Activated CD4-positive, alpha-beta T cell treated with anti-CD3 and anti-CD28 coated beads for 36 hours (primary cell): ENCODE results near the gene GCM1. TPM values are rescaled to one million over a fixed set of nuclear protein-coding genes. Genes with fewer than 3 reads are reported as not detected.

Experiments
- ATAC-seq: fragments of 200-7000 bp; cut with Tn5 transposase; one replicate; pipeline ENCODE4 v1.10.0; 2021; ENCODE audit warnings: mild to moderate bottlenecking, moderate library complexity
- CTCF ChIA-PET: fragments of 350-600 bp; sonication (Branson Sonifier 250); formaldehyde crosslinking; loops from one replicate; lab custom pipeline; 2021; ENCODE audit warnings: antibody characterized with exemption; lab: Charles Lee
- POLR2A ChIA-PET: fragments of 350-600 bp; sonication (Branson Sonifier 250); formaldehyde crosslinking; loops from one replicate; lab custom pipeline; 2021; ENCODE audit warnings: antibody characterized with exemption, inconsistent platforms; lab: Charles Lee
- DNase-seq: peaks from one replicate; pipeline ENCODE4 v3.0.0-alpha.2; 2020
- H3K27ac Mint-ChIP-seq: one replicate; pipeline ENCODE4 v1.8.0; 2021; ENCODE audit warnings: mixed read lengths
- H3K27me3 Mint-ChIP-seq: one replicate; pipeline ENCODE4 v1.8.0; 2021; ENCODE audit warnings: mixed read lengths
- H3K36me3 Mint-ChIP-seq: one replicate; pipeline ENCODE4 v1.8.0; 2021; ENCODE audit warnings: low read depth, mixed read lengths
- H3K4me1 Mint-ChIP-seq: one replicate; pipeline ENCODE4 v1.8.0; 2021; ENCODE audit warnings: mixed read lengths
- H3K4me3 Mint-ChIP-seq: one replicate; pipeline ENCODE4 v1.8.0; 2021; ENCODE audit warnings: mild to moderate bottlenecking, moderate library complexity, mixed read lengths
- H3K9me3 Mint-ChIP-seq: one replicate; pipeline ENCODE4 v1.8.0; 2021; ENCODE audit warnings: low read depth, mixed read lengths
- intact Hi-C, 2 experiments: fragments of 100-400 bp; cut with DNase I in 1 of 2; cut with micrococcal nuclease in 1 of 2; formaldehyde crosslinking; loops; one replicate each; pipeline versions ENCODE4 v1.14.2 to v1.15.1; 2022 to 2024; cut with DNase I, micrococcal nuclease
- total RNA-seq, 2 experiments: library from RNA; stranded (reverse); gene quantifications; one replicate each; pipeline ENCODE4 v1.2.3, GENCODE V29; 2021

Gene GCM1
- total RNA-seq, 2 experiments from 2014 or later, result 0.07 TPM; not detected in 1

DNA sequence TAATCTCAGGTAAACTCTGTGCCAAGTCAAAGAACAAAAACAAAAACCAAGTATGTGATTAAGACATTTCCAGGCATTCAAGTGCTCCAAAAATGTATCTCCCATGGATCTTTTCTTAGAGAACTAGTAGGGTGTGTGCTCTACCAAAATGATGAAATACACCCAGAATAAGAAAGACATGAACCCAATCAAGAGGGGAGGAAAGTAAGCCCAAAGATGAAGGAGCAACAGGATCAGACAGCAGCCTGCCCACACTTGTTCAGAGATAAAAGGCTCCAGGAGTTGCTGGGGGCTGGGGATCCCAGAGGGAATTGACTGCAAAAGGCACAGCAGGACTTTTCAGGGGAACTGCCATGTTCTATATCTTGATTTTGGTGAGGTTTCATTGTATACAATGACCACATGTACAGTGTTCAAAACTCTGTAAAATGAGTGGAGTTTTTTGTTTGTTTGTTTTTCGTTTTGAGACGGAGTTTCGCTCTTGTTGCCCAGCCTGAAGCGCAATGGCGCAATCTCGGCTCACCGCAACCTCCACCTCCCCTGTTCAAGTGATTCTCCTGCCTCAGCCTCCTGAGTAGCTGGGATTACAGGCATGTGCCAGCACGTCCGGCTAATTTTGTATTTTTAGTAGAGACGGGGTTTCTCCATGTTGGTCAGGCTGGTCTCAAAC is 24.4 kb downstream of the GCM1 start:
- H3K36me3 Mint-ChIP-seq, result no peaks in the 10 kb centered on the region
- H3K9me3 Mint-ChIP-seq, result no peaks in the 10 kb centered on the region
- DNase-seq (no peak), ATAC-seq (no peak)
- ChIA-PET POLR2A (no interaction called here), CTCF (interaction anchor here (1.7 kb wide), 1 partner anchor 11 kb away, joined by 4 read pairs; no protein-coding TSS in a partner anchor)
- H3K27me3 Mint-ChIP-seq, result peaks cover 12% of the 10 kb centered on the region
- H3K4me1 Mint-ChIP-seq, result no peaks in the 10 kb centered on the region
- intact Hi-C loops, result no loop called here
- H3K4me3 Mint-ChIP-seq, result no peak overlapping the region
- H3K27ac Mint-ChIP-seq, result no peak overlapping the region

DNA sequence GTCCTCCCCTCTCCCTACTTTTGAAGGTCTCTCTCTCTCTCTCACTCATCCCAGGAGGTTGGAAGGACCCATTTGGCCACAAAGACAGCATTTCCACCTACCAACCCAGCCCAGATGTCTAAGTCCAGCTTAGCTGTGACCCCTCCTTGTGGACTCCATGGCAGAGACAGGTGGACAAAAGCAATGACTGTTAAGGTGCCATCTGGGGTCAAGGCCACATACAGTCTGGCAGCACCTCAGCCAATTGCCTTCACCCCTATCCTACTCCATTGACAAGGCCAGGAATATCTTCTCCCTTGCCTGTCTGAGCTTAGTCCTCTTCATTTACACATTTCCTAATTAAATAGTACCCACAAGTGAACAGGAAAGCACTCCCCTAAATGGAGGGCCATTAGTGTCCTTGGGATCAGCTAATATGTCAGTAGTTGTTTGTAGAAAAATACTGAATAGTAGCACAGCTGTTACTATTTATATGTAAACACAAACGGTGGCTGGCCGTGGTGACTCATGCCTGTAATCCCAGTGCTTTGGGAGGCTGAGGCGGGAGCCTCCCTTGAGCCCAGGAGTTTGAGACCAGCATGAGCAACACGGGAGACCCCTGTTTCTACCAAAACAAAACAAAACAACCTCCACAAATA is 28.8 kb downstream of the GCM1 start:
- ChIA-PET CTCF (interaction anchor here (0.6 kb wide), 2 partner anchors 46 to 137 kb away, joined by 3 read pairs; no protein-coding TSS in a partner anchor), POLR2A (no interaction called here)
- intact Hi-C loops, result no loop called here
- ATAC-seq, result no peak
- no peak overlapping the region for H3K27ac Mint-ChIP-seq
- DNase-seq, result no peak
- H3K4me3 Mint-ChIP-seq, result no peak overlapping the region
- no peaks in the 10 kb centered on the region for H3K4me1 Mint-ChIP-seq
- peaks cover 7% of the 10 kb centered on the region for H3K27me3 Mint-ChIP-seq
- H3K9me3 Mint-ChIP-seq, result no peaks in the 10 kb centered on the region
- H3K36me3 Mint-ChIP-seq, result no peaks in the 10 kb centered on the region

DNA sequence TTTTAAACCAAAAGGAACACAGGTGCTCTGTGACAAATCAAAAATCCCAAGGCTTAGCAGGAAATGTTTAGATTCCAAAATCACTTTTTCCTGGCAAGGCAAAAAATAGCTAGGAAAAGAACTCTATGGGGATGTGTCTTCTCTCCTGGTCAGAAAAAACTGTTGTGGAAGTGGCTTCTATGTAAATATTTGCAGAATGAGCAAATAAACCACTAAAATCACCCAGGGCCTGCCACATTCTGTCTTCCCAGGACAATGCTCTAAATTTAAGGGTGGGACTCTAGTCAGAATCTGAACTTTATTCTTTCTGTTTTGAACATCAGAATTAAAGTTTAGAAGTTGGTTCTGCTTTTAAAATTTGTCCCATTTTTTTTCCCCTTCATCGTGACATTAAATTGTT is 29.3 kb downstream of the GCM1 start:
- no peaks in the 10 kb centered on the region for H3K4me1 Mint-ChIP-seq
- no peak overlapping the region for H3K4me3 Mint-ChIP-seq
- ChIA-PET POLR2A (no interaction called here), CTCF (interaction anchor here (0.6 kb wide), 2 partner anchors 45 to 138 kb away, joined by 3 read pairs; no protein-coding TSS in a partner anchor)
- no peak for ATAC-seq
- no peaks in the 10 kb centered on the region for H3K9me3 Mint-ChIP-seq
- intact Hi-C loops, result no loop called here
- no peak for DNase-seq
- no peaks in the 10 kb centered on the region for H3K36me3 Mint-ChIP-seq
- H3K27me3 Mint-ChIP-seq, result peaks cover 5% of the 10 kb centered on the region
- no peak overlapping the region for H3K27ac Mint-ChIP-seq

DNA sequence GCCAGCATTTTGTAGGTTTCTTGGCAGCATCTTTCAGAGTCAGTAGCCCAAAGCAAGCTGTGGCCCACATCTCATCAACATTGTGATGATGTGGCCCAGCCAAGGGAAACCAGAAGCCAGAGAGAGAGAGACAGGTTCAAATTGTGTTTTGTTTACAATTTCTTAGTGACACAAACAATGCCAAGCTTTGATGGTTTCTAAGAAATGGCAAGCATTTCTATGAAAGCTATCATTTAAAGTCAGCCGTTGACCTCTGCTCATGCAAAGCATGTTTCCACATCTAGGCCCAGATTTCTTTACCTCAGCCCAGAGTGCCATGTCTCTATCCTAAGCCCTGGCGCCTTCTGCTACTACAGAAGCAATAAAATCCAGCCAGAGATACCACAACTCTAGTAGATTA is 32.9 kb downstream of the GCM1 start:
- no peaks in the 10 kb centered on the region for H3K27me3 Mint-ChIP-seq
- no peak overlapping the region for H3K27ac Mint-ChIP-seq
- H3K36me3 Mint-ChIP-seq, result no peaks in the 10 kb centered on the region
- intact Hi-C loops, result no loop called here
- no peak overlapping the region for H3K4me3 Mint-ChIP-seq
- ATAC-seq, result no peak
- POLR2A ChIA-PET, result no interaction called here
- H3K9me3 Mint-ChIP-seq, result no peaks in the 10 kb centered on the region
- peaks cover 4% of the 10 kb centered on the region for H3K4me1 Mint-ChIP-seq
- DNase-seq, result no peak
- CTCF ChIA-PET, result interaction anchor here (0.5 to 1.7 kb wide), 2 partner anchors 53 to 1339 kb away, joined by 3 to 4 read pairs; no protein-coding TSS in a partner anchor

DNA sequence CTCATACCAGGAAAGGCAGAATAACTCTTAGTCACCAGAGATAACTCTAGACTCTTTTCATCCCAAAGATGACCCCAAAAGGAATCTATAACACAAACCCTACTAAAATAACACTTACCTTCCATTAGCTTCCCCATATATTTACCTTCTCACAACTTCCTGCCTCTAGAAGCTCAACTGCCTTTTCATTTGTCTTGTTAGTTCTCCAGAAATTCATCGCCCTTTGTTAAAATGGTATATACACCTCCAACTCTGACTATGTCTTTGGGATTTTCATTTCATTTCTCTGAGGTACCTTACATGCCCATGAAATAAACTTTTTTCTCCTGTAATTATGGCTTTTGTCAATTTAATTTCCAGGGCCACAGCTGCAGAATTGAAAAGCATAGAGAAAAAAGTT is 33.5 kb downstream of the GCM1 start:
- H3K4me3 Mint-ChIP-seq, result no peak overlapping the region

GRCh38 chr6:53113742-53114141 is 34.9 kb downstream of the GCM1 start:
- Mint-ChIP-seq H3K36me3 (no peaks in the 10 kb centered on the region), H3K27ac (no peak overlapping the region), H3K4me1 (peaks cover 4% of the 10 kb centered on the region), H3K4me3 (no peak overlapping the region), H3K27me3 (no peaks in the 10 kb centered on the region), H3K9me3 (no peaks in the 10 kb centered on the region)
- DNase-seq (no peak), ATAC-seq (no peak)
- CTCF ChIA-PET, result interaction anchor here (0.8 to 1.6 kb wide), 3 partner anchors 10 to 299 kb away, joined by 3 to 4 read pairs (median 4); no protein-coding TSS in a partner anchor
- POLR2A ChIA-PET, result no interaction called here
- intact Hi-C loops, result no loop called here

More for the DNA sequence above, 33.5 kb downstream of the GCM1 start:
- Mint-ChIP-seq H3K9me3 (no peaks in the 10 kb centered on the region), H3K36me3 (no peaks in the 10 kb centered on the region), H3K27ac (no peak overlapping the region), H3K27me3 (no peaks in the 10 kb centered on the region), H3K4me1 (peaks cover 4% of the 10 kb centered on the region)
- ChIA-PET POLR2A (no interaction called here), CTCF (interaction anchor here (1.5 to 1.7 kb wide), 2 partner anchors 53 to 300 kb away, joined by 3 to 4 read pairs; no protein-coding TSS in a partner anchor)
- ATAC-seq, result no peak
- DNase-seq, result no peak
- intact Hi-C loops, result no loop called here

DNA sequence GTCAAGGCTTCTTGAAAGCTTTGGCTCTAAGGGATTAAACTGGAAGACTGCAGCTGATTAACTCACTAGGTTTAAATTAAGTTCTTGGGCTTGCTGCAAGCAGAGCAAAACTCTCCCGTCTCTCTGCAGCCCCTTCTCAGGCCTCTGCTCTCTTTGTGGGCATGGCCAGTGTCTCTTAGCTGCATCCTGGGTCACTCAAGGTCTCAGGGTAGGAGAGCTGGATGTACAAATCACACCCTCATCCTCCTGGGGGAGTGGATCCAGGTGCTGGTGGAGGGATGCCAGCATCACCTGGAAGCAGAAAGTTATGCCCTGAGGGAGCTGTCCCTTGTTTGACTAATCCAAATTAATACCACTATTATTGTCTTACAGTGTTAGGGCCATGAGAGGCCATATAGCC is 35.8 kb downstream of the GCM1 start:
- ChIA-PET CTCF (interaction anchor here (0.8 to 1.6 kb wide), 2 partner anchors 12 to 216 kb away, joined by 3 to 4 read pairs; no protein-coding TSS in a partner anchor), POLR2A (no interaction called here)
- no peak for ATAC-seq
- H3K9me3 Mint-ChIP-seq, result no peaks in the 10 kb centered on the region
- H3K27me3 Mint-ChIP-seq, result no peaks in the 10 kb centered on the region
- DNase-seq, result no peak
- intact Hi-C loops, result no loop called here
- H3K27ac Mint-ChIP-seq, result no peak overlapping the region
- H3K4me3 Mint-ChIP-seq, result no peak overlapping the region
- H3K36me3 Mint-ChIP-seq, result no peaks in the 10 kb centered on the region
- peaks cover 4% of the 10 kb centered on the region for H3K4me1 Mint-ChIP-seq

DNA sequence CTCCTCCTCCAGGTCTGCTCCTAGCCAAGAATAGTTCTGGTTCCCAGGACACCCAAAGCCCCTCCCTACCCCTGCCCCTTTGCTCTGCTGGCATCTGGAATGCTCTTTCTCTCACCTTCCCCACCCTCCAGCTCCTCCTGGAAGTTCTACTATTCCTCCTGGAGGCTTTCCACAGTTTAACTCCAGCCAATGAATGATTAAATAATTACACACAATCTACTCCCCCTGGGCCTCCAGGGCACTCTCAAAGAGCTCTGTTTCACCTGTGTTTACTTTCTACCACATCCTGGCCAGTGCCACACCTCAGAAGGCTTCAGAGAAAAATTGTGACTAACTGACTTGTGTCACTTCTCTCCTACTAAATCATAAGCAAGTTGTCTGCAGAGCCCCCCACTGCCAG is 36.2 kb downstream of the GCM1 start:
- ChIA-PET CTCF (interaction anchor here (0.6 to 0.7 kb wide), 2 partner anchors 59 to 381 kb away, joined by 3 read pairs; no protein-coding TSS in a partner anchor), POLR2A (no interaction called here)
- H3K27ac Mint-ChIP-seq, result no peak overlapping the region
- no peaks in the 10 kb centered on the region for H3K27me3 Mint-ChIP-seq
- H3K4me3 Mint-ChIP-seq, result no peak overlapping the region
- H3K4me1 Mint-ChIP-seq, result peaks cover 4% of the 10 kb centered on the region
- ATAC-seq (peak; percentile 36), DNase-seq (peak; percentile 6)
- intact Hi-C loops, result no loop called here
- H3K9me3 Mint-ChIP-seq, result no peaks in the 10 kb centered on the region
- no peaks in the 10 kb centered on the region for H3K36me3 Mint-ChIP-seq

- DNase-seq, result no peak
- H3K36me3 Mint-ChIP-seq, result no peaks in the 10 kb centered on the region
- no peaks in the 10 kb centered on the region for H3K27me3 Mint-ChIP-seq
- no peak for ATAC-seq
- H3K4me3 Mint-ChIP-seq, result no peak overlapping the region
- intact Hi-C loops, result no loop called here
- H3K9me3 Mint-ChIP-seq, result no peaks in the 10 kb centered on the region
- no peak overlapping the region for H3K27ac Mint-ChIP-seq
- CTCF ChIA-PET, result interaction anchor here (0.6 to 0.7 kb wide), 2 partner anchors 59 to 382 kb away, joined by 3 read pairs; no protein-coding TSS in a partner anchor
- POLR2A ChIA-PET, result no interaction called here
- H3K4me1 Mint-ChIP-seq, result peaks cover 4% of the 10 kb centered on the region
Measured at GRCh38 chr6:53111865-53112264, 36.8 kb downstream of the GCM1 start.

GRCh38 chr6:53109612-53110011 is 39.0 kb downstream of the GCM1 start:
- ChIA-PET CTCF (no interaction called here), POLR2A (no interaction called here)
- DNase-seq (no peak), ATAC-seq (no peak)
- Mint-ChIP-seq H3K9me3 (no peaks in the 10 kb centered on the region), H3K4me1 (peaks cover 4% of the 10 kb centered on the region), H3K36me3 (no peaks in the 10 kb centered on the region), H3K4me3 (no peak overlapping the region), H3K27ac (no peak overlapping the region), H3K27me3 (no peaks in the 10 kb centered on the region)
- intact Hi-C loops, result no loop called here

DNA sequence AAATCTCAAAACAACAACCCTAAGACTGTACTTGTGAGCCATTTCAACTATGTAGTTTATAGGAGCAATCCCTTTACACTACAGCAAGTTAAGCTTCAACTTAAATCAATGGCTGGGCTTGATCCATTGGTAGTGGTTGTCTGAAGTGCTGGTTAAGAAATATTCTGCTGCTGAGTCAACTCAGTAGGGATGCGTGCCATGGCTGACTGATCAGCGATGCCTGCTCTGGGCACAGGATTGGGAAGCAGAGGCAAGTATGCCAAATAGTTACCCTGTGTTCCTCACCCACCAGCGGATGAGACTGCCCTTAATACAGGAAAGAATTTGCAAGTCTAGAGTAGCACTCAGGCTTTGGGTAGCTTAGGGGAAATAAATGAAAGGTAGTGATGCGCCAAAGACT is 41.5 kb downstream of the GCM1 start:
- no peak for ATAC-seq
- no peak for DNase-seq
- H3K4me3 Mint-ChIP-seq, result no peak overlapping the region
- POLR2A ChIA-PET, result no interaction called here
- intact Hi-C loops, result no loop called here
- no peaks in the 10 kb centered on the region for H3K9me3 Mint-ChIP-seq
- peaks cover 4% of the 10 kb centered on the region for H3K36me3 Mint-ChIP-seq
- no peaks in the 10 kb centered on the region for H3K4me1 Mint-ChIP-seq
- no peak overlapping the region for H3K27ac Mint-ChIP-seq
- H3K27me3 Mint-ChIP-seq, result no peaks in the 10 kb centered on the region
- CTCF ChIA-PET, result interaction anchor here (1.4 kb wide), 1 partner anchor 18 kb away, joined by 3 read pairs; no protein-coding TSS in a partner anchor
